AG04449 (cell line): Measurements from ENCODE around the gene MDM4.
"Not testable (repeated sequence)": the region's sequence is repeated elsewhere in the genome, so short reads cannot be mapped to it uniquely, and the experiment has no call there.

Experiments
- CTCF ChIA-PET: fragments of 350-600 bp; formaldehyde crosslinking; extraction: SDS; loops from one replicate; lab custom pipeline; 2021; ENCODE audit warnings: antibody characterized with exemption; lab: Yijun Ruan, JAX
- POLR2A ChIA-PET: fragments of 400-600, 350-600 bp; formaldehyde crosslinking; extraction: SDS; loops from one replicate; lab custom pipeline; 2020; ENCODE audit warnings: antibody characterized with exemption, inconsistent platforms; lab: Yijun Ruan, JAX
- DNase-seq: peaks from one replicate; pipeline ENCODE4 v3.0.0-alpha.2; 2010; ENCODE audit warnings: low read depth, low spot score
- H3K4me3 ChIP-seq: 2 replicates; pipeline ENCODE4 v1.5.1; 2011; ENCODE audit warnings: low read depth, mild to moderate bottlenecking, control low read depth, low read length
- TF ChIP-seq, protein P1 (sequence below): IDR thresholded peaks from one replicate; pipeline ENCODE4 v1.5.1; 2011; ENCODE audit warnings: mild to moderate bottlenecking, moderate library complexity, low read length, control low read depth, inconsistent platforms; ENCODE audit not compliant: insufficient read depth; ENCODE audit errors: missing control alignments

The MDM4 gene

GRCh38 chr1:204520834-204521709, 4.9 kb downstream of the MDM4 start:
- H3K4me3 ChIP-seq: no peak overlapping the region
- DNase-seq: no peak
- TF ChIP-seq, protein P1, sequence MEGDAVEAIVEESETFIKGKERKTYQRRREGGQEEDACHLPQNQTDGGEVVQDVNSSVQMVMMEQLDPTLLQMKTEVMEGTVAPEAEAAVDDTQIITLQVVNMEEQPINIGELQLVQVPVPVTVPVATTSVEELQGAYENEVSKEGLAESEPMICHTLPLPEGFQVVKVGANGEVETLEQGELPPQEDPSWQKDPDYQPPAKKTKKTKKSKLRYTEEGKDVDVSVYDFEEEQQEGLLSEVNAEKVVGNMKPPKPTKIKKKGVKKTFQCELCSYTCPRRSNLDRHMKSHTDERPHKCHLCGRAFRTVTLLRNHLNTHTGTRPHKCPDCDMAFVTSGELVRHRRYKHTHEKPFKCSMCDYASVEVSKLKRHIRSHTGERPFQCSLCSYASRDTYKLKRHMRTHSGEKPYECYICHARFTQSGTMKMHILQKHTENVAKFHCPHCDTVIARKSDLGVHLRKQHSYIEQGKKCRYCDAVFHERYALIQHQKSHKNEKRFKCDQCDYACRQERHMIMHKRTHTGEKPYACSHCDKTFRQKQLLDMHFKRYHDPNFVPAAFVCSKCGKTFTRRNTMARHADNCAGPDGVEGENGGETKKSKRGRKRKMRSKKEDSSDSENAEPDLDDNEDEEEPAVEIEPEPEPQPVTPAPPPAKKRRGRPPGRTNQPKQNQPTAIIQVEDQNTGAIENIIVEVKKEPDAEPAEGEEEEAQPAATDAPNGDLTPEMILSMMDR: no peak
- ChIA-PET POLR2A (no interaction called here), CTCF (interaction anchor here (0.8 to 2.2 kb wide), 2 partner anchors 20 to 286 kb away, joined by 3 to 13 read pairs; no protein-coding TSS in a partner anchor)

- H3K4me3 ChIP-seq, POLR2A ChIA-PET, DNase-seq: not testable (repeated sequence)
- CTCF ChIA-PET: interaction anchor here (2.2 kb wide), 1 partner anchor 286 kb away, joined by 13 read pairs; no protein-coding TSS in a partner anchor
Observed at GRCh38 chr1:204521941-204522521, 5.8 kb downstream of the MDM4 start.

DNA sequence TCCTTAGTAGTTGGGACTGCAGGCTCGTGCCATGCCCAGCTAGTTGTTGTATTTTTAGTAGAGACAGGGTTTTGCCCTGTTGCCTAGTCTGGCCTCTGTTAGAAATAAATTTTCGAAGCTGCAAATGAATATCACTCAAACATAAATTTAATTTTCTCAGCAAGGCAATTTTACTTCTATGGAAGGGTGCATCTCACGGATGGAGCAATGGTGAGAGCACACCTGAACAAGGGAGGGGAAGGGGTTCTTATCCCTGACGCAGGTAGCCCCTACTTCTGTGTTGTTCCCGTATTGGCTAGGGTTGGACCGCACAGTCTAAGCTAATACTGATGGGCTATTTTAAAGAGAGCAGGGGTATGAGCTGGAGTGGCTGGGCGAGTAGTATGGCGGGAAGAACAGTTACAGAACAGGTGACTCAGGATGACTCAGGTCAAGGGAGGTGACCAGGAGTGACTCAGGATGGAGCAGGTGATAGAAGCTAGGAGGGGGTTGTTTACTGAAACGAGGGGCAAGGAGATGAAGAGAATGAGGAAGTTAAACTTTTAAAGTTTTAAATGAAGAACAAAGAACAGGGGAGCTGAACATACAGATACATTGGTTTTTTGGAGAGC, 7.5 kb downstream of the MDM4 start:
- ChIA-PET CTCF (interaction anchor here (0.6 to 2.8 kb wide), 3 partner anchors 42 to 1006 kb away, joined by 3 to 9 read pairs (median 3); no protein-coding TSS in a partner anchor), POLR2A (no interaction called here)

GRCh38 chr1:204524986-204525385, 8.8 kb downstream of the MDM4 start:
- H3K4me3 ChIP-seq: no peak overlapping the region
- CTCF ChIA-PET: interaction anchor here (0.8 to 2.8 kb wide), 4 partner anchors 16 to 282 kb away, joined by 3 to 9 read pairs (median 4); no protein-coding TSS in a partner anchor
- TF ChIP-seq, protein P1: no peak
- no peak for DNase-seq
- POLR2A ChIA-PET: interaction anchor here (0.9 kb wide), 1 partner anchor 9 kb away, joined by 3 read pairs; the partner anchor contains the start of gene MDM4

More for the DNA sequence above, 7.5 kb downstream of the MDM4 start:
- no peak for DNase-seq
- TF ChIP-seq, protein P1: no peak
- no peak overlapping the region for H3K4me3 ChIP-seq

DNA sequence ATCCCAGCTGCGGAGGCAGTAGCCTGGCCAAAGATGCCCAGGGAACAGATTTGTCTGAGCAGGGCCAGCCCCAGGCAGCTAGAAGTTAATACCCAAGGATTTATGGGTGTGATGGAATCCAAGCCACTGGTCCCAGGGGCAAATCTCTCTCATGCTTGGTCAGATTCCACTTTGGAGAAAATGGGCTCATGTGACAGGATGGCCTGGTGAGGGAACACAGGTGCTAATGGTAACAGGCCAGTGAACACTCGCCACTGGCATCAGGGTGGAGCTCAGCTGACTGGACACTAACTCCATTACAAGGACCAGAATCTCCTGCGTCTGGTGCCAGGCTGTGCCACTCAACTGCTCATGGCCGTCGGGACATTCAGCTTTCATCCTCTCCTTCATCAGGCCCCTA, 12.0 kb downstream of the MDM4 start:
- no peak for DNase-seq
- ChIA-PET CTCF (interaction anchor here (1.3 to 4.6 kb wide), 5 partner anchors 9 to 279 kb away, joined by 3 to 20 read pairs (median 5); partner anchors contain the start of gene MDM4), POLR2A (no interaction called here)
- H3K4me3 ChIP-seq: no peak overlapping the region
- TF ChIP-seq, protein P1: no peak

GRCh38 chr1:204528677-204529076, 12.5 kb downstream of the MDM4 start:
- CTCF ChIA-PET: interaction anchor here (1.3 to 4.6 kb wide), 5 partner anchors 9 to 279 kb away, joined by 3 to 20 read pairs (median 5); partner anchors contain the start of gene MDM4
- TF ChIP-seq, protein P1: no peak
- POLR2A ChIA-PET: no interaction called here
- no peak for DNase-seq
- H3K4me3 ChIP-seq: no peak overlapping the region
